Activated naive CD4-positive, alpha-beta T cell treated with Interleukin-2 at 50 U/mL for 16 hours (primary cell): ENCODE results near the gene GCK.

ENCODE experiments used
- DNase-seq: peaks from one replicate; pipeline ENCODE4 v3.0.0-alpha.2; 2020

GCK gene

GRCh38 chr7:44222074-44222473 is 32.8 kb upstream of the GCK start:
- DNase-seq: no peak

GRCh38 chr7:44221231-44221791 is 32.1 kb upstream of the GCK start:
- DNase-seq: no peak

- no peak for DNase-seq
These were observed 31.3 kb upstream of the GCK start for GRCh38 chr7:44220358-44221112.

GRCh38 chr7:44220046-44220357 is 30.8 kb upstream of the GCK start:
- no peak for DNase-seq

- DNase-seq: no peak
These were observed 30.3 kb upstream of the GCK start for GRCh38 chr7:44219371-44220045.

- DNase-seq: no peak
These were observed 29.4 kb upstream of the GCK start for GRCh38 chr7:44218418-44219201.

GRCh38 chr7:44217852-44218402 is 28.7 kb upstream of the GCK start:
- no peak for DNase-seq

- no peak for DNase-seq
These were observed 28.0 kb upstream of the GCK start for GRCh38 chr7:44217223-44217714.

- no peak for DNase-seq
These were observed 27.4 kb upstream of the GCK start for GRCh38 chr7:44216521-44217222.

- DNase-seq: no peak
These were observed 26.8 kb upstream of the GCK start for GRCh38 chr7:44216019-44216418.

- no peak for DNase-seq
These were observed 26.3 kb upstream of the GCK start for GRCh38 chr7:44215531-44215930.

- DNase-seq: no peak
These were observed 24.7 kb upstream of the GCK start for GRCh38 chr7:44213877-44214388.

GRCh38 chr7:44213206-44213876 is 24.1 kb upstream of the GCK start:
- DNase-seq: no peak

GRCh38 chr7:44212581-44213184 is 23.4 kb upstream of the GCK start:
- no peak for DNase-seq

GRCh38 chr7:44212018-44212417 is 22.8 kb upstream of the GCK start:
- no peak for DNase-seq

- no peak for DNase-seq
These were observed 22.0 kb upstream of the GCK start for GRCh38 chr7:44211126-44211675.

- DNase-seq: no peak
These were observed 20.9 kb upstream of the GCK start for GRCh38 chr7:44210107-44210506.

- DNase-seq: no peak
These were observed 18.8 kb upstream of the GCK start for GRCh38 chr7:44208085-44208484.

GRCh38 chr7:44206008-44206407 is 16.8 kb upstream of the GCK start:
- DNase-seq: no peak

GRCh38 chr7:44201813-44202212 is 12.6 kb upstream of the GCK start:
- DNase-seq: no peak
